NCI-H2227 treated with DMSO at 0.1 percent for 48 hours (cell line): Measurements from ENCODE around the gene DLG4.
"Not testable (repeated sequence)": the region's sequence is repeated elsewhere in the genome, so short reads cannot be mapped to it uniquely, and the experiment has no call there.

Source experiments
- DNase-seq: peaks from one replicate; lab custom pipeline; 2025; lab: John Stamatoyannopoulos, UW

The DLG4 gene

GRCh38 chr17:7183433-7184090 is 36.1 kb downstream of the DLG4 start:
- no peak for DNase-seq

- not testable (repeated sequence) for DNase-seq
Observed at GRCh38 chr17:7182101-7182500, 37.5 kb downstream of the DLG4 start.

- DNase-seq = no peak
Observed at GRCh38 chr17:7179317-7180254, 40.0 kb downstream of the DLG4 start, which contains the start of gene ASGR1. Gene ASGR1, minus strand, starts transcription at chr17:7179370. Its CDS starts 807 bp downstream, at chr17:7178563.

- no peak for DNase-seq
Observed at GRCh38 chr17:7178973-7179316, 40.7 kb downstream of the DLG4 start.

- no peak for DNase-seq
Observed at GRCh38 chr17:7177954-7178477, 41.6 kb downstream of the DLG4 start.

GRCh38 chr17:7177191-7177953 is 42.3 kb downstream of the DLG4 start:
- peak; percentile 43 for DNase-seq

GRCh38 chr17:7176841-7177190 is 42.8 kb downstream of the DLG4 start:
- no peak for DNase-seq

GRCh38 chr17:7176107-7176840 is 43.4 kb downstream of the DLG4 start:
- DNase-seq = no peak

- no peak for DNase-seq
Observed at GRCh38 chr17:7175330-7175733, 44.3 kb downstream of the DLG4 start.

GRCh38 chr17:7174603-7175326 is 44.9 kb downstream of the DLG4 start:
- no peak for DNase-seq

- DNase-seq = no peak
Observed at GRCh38 chr17:7173687-7174602, 45.7 kb downstream of the DLG4 start.

- not testable (repeated sequence) for DNase-seq
Observed at GRCh38 chr17:7172522-7173191, 47.0 kb downstream of the DLG4 start.

GRCh38 chr17:7169565-7169908 is 50.1 kb downstream of the DLG4 start:
- not testable (repeated sequence) for DNase-seq

GRCh38 chr17:7168841-7169564 is 50.6 kb downstream of the DLG4 start:
- DNase-seq = not testable (repeated sequence)

GRCh38 chr17:7167832-7168231 is 51.8 kb downstream of the DLG4 start:
- no peak for DNase-seq

- DNase-seq = no peak
Observed at GRCh38 chr17:7166873-7167272, 52.8 kb downstream of the DLG4 start.

GRCh38 chr17:7159571-7159970 is 60.1 kb downstream of the DLG4 start:
- not testable (repeated sequence) for DNase-seq

- DNase-seq = not testable (repeated sequence)
Observed at GRCh38 chr17:7158424-7158823, 61.2 kb downstream of the DLG4 start.
